Fibroblast of the aortic adventitia (primary cell): ENCODE measurements around the gene LMX1A. TPM values are rescaled to one million over a fixed set of nuclear protein-coding genes. Genes with fewer than 3 reads are reported as not detected.

Experiments used
- DNase-seq: peaks from one replicate; pipeline ENCODE4 v3.0.0-alpha.2; 2010; ENCODE audit warnings: low read depth
- H3K4me3 ChIP-seq: 2 replicates; pipeline ENCODE4 v1.5.1; 2011; ENCODE audit warnings: low read depth, mild to moderate bottlenecking, control low read depth, low read length, moderate library complexity
- total RNA-seq: library from RNA; depleted of rRNA; stranded (reverse); fragments of >200 nt; gene quantifications from 2 replicates; pipeline ENCODE4 v1.2.3, GENCODE V29; 2012; ENCODE audit warnings: low replicate concordance
- TF ChIP-seq, protein P1 (sequence below): IDR thresholded peaks from 2 replicates; pipeline ENCODE4 v1.5.1; 2011; ENCODE audit warnings: mild to moderate bottlenecking, low read length, control low read depth, inconsistent platforms; ENCODE audit not compliant: insufficient read depth

The LMX1A gene
- total RNA-seq, 1 donor = not detected

DNA sequence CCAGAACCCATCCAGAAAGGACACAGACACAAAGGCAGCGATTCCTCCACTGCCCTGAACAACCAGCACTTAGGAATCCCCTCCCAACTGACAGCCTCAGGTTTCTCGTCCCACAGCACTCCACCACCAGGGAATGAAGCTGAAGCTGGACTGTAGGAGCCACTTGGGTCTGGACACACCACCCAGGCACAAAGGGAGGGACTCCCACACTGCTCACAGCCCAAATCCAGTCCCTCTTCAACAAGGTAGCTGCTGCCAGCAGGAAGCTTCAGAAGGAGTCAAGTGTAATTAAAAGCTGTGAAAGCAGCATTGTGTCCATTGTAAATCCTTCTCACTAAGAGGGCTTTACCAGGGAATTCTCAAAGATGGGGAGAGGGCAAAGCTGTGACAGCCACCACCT is 29.0 kb downstream of the LMX1A start:
- H3K4me3 ChIP-seq = no peak overlapping the region
- TF ChIP-seq, protein P1, sequence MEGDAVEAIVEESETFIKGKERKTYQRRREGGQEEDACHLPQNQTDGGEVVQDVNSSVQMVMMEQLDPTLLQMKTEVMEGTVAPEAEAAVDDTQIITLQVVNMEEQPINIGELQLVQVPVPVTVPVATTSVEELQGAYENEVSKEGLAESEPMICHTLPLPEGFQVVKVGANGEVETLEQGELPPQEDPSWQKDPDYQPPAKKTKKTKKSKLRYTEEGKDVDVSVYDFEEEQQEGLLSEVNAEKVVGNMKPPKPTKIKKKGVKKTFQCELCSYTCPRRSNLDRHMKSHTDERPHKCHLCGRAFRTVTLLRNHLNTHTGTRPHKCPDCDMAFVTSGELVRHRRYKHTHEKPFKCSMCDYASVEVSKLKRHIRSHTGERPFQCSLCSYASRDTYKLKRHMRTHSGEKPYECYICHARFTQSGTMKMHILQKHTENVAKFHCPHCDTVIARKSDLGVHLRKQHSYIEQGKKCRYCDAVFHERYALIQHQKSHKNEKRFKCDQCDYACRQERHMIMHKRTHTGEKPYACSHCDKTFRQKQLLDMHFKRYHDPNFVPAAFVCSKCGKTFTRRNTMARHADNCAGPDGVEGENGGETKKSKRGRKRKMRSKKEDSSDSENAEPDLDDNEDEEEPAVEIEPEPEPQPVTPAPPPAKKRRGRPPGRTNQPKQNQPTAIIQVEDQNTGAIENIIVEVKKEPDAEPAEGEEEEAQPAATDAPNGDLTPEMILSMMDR = no peak

DNA sequence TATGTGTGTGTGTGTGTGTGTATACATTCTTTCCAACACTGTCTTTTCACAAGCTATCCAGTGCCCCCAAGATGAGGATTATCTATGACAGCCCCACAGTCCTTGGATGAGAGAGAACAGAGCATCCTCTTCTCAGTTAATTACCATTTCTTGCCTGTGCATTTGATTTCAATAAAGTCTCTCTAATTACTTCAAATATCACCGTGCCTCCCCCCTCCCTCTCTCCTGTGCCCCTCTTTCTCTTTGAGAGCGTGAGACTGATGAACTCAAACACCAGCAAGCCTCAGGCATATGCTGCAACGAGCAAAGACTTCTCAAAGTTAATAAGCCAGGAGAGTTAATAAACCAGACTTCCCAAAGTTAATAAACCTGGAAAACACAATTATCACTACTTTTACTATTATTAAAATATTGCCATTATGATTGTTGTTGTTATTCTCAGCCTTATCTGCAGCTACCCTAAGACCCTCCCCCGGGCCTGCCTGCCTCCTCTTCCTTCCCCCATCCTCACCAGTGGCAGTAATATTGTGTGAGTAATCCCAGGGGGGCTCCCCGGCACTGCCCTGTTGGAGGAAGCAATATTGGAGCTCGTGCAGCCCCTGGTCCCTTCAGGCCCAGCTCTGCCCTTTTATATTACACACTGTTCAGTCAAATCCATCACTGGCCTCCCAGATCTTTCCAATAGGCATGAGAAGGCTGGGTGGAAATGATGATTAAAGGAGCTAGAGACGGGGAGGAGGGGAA is 30.9 kb downstream of the LMX1A start:
- no peak overlapping the region for H3K4me3 ChIP-seq
- DNase-seq = no peak
- TF ChIP-seq, protein P1 = no peak

More for the DNA sequence above, 29.0 kb downstream of the LMX1A start:
- no peak for DNase-seq

DNA sequence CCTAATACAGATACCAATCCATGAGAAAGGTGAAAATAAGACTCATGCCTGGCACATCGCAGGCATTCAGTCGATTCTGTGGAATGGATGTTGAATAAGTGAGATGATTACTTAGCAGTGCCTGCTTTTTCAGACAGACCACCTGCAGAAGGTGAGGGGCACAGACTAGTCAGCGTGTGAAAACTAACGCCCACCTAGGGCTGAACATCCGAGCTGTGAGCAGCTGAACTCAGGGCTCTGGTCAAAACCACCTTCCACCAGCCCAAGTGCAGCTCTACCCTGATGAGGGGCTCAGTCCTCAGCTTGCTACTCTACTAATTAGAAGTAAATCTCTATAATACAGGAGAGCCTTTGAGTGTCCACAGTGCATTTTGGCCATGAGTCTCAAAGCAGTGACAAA is 32.5 kb downstream of the LMX1A start:
- no peak for DNase-seq
- TF ChIP-seq, protein P1 = no peak
- no peak overlapping the region for H3K4me3 ChIP-seq

DNA sequence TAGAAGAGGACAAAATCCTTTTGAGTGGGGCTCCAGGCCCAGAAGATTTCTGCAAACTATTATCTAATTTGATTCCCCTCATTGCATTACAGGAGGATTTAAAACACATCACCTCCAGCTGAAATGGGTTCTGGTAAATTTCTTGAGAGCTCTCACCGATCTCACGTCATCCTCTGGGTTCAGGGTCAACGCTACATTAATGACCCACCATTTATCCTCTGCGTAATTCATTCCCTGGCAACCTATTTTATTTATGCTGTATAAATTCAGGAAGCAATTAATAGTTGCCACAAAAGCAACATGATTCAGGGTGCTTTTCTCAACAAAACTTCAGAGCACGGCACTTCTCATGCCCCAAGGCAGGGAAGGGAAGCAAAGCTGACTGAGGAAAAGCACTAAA is 38.9 kb downstream of the LMX1A start:
- TF ChIP-seq, protein P1 = no peak

DNA sequence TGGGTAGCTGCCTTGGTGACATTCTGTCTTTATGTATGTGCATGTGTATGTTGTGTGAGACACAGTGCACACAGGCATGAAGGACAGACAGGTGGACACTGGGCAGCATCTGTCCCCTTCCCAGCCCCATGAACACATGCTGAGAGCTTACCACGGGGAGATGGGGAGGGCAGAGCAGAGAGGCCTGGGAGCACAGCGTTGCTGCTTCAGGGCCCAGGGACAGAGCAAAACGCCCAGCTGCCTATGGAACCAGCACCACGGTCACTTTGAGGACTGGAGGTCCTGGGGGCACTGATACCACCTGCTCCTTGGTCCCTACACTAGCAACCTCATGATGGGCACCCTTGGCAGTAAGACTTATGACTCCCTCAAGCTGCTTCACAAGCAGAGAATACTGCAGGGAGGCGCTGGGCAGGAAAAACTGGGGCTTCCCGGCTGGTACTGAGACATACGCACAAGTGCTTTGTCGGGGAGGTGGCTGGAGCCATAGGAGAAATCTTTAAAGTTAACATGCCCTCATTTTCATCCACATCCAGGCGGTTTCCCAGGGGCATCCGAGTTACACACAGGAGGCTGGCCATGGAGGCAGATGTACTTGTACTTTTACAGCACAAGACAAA is 40.3 kb downstream of the LMX1A start:
- TF ChIP-seq, protein P1 = no peak
- no peak for DNase-seq
- no peak overlapping the region for H3K4me3 ChIP-seq

More for the DNA sequence above, 38.9 kb downstream of the LMX1A start:
- no peak for DNase-seq
- no peak overlapping the region for H3K4me3 ChIP-seq

- H3K4me3 ChIP-seq = no peak overlapping the region
- no peak for DNase-seq
- TF ChIP-seq, protein P1 = no peak
These were observed 41.0 kb downstream of the LMX1A start for GRCh38 chr1:165315481-165315880.

GRCh38 chr1:165313903-165314302 is 42.6 kb downstream of the LMX1A start:
- DNase-seq = no peak
- TF ChIP-seq, protein P1 = no peak
- no peak overlapping the region for H3K4me3 ChIP-seq
